Measurements from ENCODE around the gene RNF31. TPM values are rescaled to one million over a fixed set of nuclear protein-coding genes. Genes with fewer than 3 reads are reported as not detected.

The RNF31 gene
- polyA plus RNA-seq, 4 donors = 33.7 to 83.0 (median 48.9) TPM

DNA sequence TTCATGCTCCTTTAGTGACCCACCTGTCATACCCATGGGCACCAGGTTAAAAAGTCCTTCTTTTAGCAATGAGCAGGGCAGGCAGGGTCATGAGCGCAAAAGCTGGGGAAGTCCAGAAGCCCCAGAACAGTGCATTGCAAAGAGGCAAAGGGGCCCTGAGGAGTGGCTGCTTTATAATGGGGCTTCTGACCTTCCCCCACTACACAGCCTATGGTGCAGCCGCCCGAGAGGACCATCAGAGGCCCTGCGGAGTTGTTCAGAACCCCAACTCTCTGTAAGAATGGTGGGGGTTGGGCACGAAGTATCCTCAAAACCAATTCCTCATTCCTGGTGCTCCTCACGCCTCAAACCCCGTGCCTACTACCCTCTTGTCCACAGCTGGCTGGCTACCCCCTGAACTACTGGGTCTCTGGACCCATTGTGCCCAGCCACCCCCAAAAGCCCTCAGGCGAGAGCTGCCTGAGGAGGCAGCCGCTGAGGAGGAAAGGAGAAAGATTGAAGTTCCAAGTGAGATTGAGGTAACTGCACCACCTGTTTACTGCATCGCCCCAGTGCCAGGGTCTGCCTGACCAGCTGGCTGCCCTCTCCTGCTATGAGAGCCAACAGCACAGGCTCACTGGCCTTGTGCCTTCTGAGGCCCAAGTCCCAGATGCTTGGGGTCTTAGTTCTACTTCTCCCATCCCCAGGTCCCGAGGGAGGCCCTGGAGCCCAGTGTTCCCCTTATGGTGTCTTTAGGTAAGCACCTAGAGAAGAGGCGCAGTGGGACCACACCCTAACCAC is 31.3 kb downstream of the RNF31 start:
- DNase-seq = no peak
- no peak overlapping the region for H3K4me3 ChIP-seq (ENCODE audit: low read depth in 1 of 3, low read length in 3 of 3)
- H3K4me1 ChIP-seq (ENCODE audit: control insufficient read depth in 3 of 3, insufficient read depth in 2 of 3, low read depth in 1 of 3, low read length in 2 of 3) = peaks cover 0 to 68% (median 0%) of the 10 kb centered on the region in 3 donors
- H3K36me3 ChIP-seq (ENCODE audit: control insufficient read depth in 3 of 3, insufficient read depth in 2 of 3, low read depth in 1 of 3, low read length in 3 of 3) = peaks cover 18 to 97% (median 23%) of the 10 kb centered on the region in 3 donors
- H3K27me3 ChIP-seq (ENCODE audit: control insufficient read depth in 3 of 3, insufficient read depth in 3 of 3, low read length in 3 of 3) = no peaks in the 10 kb centered on the region
- H3K27ac ChIP-seq (ENCODE audit: low read depth in 1 of 3, low read length in 2 of 3) = peak overlapping the region in 1 of 3 donors; percentile 90
- WGBS, 3 donors = 94 to 96% (median 94%) methylated on average over 12 of the region's 12 CpGs
- no peaks in the 10 kb centered on the region for H3K9me3 ChIP-seq (ENCODE audit: control insufficient read depth in 2 of 2, insufficient read depth in 1 of 2, low read depth in 1 of 2, low read length in 1 of 2)
- FAIRE-seq = no peak

DNA sequence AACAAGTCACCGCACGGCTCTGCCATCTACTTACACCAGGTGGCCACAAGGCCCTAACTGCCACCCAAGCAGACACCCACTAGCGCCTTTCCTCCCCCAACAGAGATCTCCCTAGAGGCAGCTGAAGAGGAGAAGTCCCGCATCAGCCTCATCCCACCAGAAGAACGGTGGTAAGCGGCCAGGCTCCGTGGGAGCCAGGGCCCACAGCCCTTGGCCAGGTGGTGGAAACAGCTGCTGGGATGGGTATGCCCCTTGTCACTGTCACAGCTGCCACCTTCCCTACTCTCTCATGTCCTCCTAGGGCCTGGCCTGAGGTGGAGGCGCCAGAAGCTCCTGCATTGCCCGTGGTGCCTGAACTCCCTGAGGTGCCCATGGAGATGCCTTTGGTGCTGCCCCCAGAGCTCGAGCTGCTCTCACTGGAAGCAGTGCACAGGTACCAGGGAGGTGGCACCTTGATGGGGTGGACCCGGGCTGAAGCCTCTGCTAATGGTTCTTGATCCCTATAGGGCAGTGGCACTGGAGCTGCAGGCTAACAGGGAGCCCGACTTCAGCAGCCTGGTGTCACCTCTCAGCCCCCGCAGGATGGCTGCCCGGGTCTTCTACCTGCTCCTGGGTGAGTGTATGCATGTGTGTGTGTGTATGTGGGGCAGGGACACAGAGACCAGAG is 32.1 kb downstream of the RNF31 start:
- no peaks in the 10 kb centered on the region for H3K27me3 ChIP-seq (ENCODE audit: control insufficient read depth in 3 of 3, insufficient read depth in 3 of 3, low read length in 3 of 3)
- no peak for DNase-seq
- no peak overlapping the region for H3K4me3 ChIP-seq (ENCODE audit: low read depth in 1 of 3, low read length in 3 of 3)
- FAIRE-seq = no peak
- WGBS, 3 donors = 80 to 86% (median 83%) methylated on average over 14 of the region's 14 CpGs
- H3K4me1 ChIP-seq (ENCODE audit: control insufficient read depth in 3 of 3, insufficient read depth in 2 of 3, low read depth in 1 of 3, low read length in 2 of 3) = peaks cover 0 to 69% (median 0%) of the 10 kb centered on the region in 3 donors
- H3K27ac ChIP-seq (ENCODE audit: low read depth in 1 of 3, low read length in 2 of 3) = peak overlapping the region in 1 of 3 donors; percentile 90
- no peaks in the 10 kb centered on the region for H3K9me3 ChIP-seq (ENCODE audit: control insufficient read depth in 2 of 2, insufficient read depth in 1 of 2, low read depth in 1 of 2, low read length in 1 of 2)
- H3K36me3 ChIP-seq (ENCODE audit: control insufficient read depth in 3 of 3, insufficient read depth in 2 of 3, low read depth in 1 of 3, low read length in 3 of 3) = peaks cover 18 to 97% (median 26%) of the 10 kb centered on the region in 3 donors

DNA sequence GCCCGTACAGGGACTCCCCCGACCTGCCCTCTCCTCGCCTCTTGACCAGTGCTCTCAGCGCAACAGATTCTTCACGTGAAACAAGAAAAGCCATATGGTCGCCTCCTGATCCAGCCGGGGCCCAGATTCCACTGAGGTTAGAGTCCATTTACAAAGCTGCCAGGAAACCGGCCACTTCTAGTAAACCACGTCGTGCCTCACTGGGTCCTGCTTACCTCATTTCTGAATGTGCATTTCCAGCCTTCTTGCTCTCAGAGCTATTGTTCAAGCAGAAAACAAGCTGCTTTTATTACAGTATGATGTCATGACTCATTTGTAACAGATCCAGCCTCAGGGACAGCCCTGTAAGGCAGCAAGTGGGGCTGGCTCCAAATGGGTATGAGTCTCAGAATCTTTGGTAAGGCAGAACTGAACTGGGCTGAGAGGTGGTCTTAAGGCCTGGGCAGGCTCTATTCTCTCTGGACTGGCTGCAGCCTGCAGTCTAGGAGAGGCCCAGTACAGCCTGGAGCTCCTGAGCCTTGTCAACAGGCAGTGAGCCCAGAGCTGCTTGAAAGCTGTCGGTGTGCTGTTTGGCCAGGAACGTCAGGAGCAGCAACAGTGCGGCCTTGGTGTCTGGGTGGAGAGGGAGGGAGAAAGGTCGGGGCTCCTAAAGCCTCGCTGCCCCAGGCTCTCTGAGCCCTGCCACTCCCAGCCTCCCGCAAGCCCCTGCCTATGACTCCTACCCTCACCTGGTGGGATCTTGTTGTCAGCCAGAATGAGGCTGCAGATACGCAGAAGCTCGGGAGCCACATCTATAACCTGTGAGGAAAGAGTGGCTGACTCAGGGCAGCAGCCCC is 32.9 kb downstream of the RNF31 start:
- H3K4me3 ChIP-seq (ENCODE audit: low read depth in 1 of 3, low read length in 3 of 3) = no peak overlapping the region

GRCh38 chr14:24181371-24182077 is 34.2 kb downstream of the RNF31 start:
- H3K36me3 ChIP-seq (ENCODE audit: control insufficient read depth in 3 of 3, insufficient read depth in 2 of 3, low read depth in 1 of 3, low read length in 3 of 3) = peaks cover 18 to 99% (median 26%) of the 10 kb centered on the region in 3 donors
- no peak for DNase-seq
- no peak for FAIRE-seq

More for the DNA sequence above, 32.9 kb downstream of the RNF31 start:
- FAIRE-seq = no peak
- Histone ChIP-seq H3K27ac (ENCODE audit: low read depth in 1 of 3, low read length in 2 of 3) (peak overlapping the region in 2 of 3 donors; percentile 30 to 90), H3K27me3 (ENCODE audit: control insufficient read depth in 3 of 3, insufficient read depth in 3 of 3, low read length in 3 of 3) (no peaks in the 10 kb centered on the region), H3K36me3 (ENCODE audit: control insufficient read depth in 3 of 3, insufficient read depth in 2 of 3, low read depth in 1 of 3, low read length in 3 of 3) (peaks cover 18 to 99% (median 26%) of the 10 kb centered on the region in 3 donors), H3K9me3 (ENCODE audit: control insufficient read depth in 2 of 2, insufficient read depth in 1 of 2, low read depth in 1 of 2, low read length in 1 of 2) (no peaks in the 10 kb centered on the region), H3K4me1 (ENCODE audit: control insufficient read depth in 3 of 3, insufficient read depth in 2 of 3, low read depth in 1 of 3, low read length in 2 of 3) (peaks cover 0 to 69% (median 0%) of the 10 kb centered on the region in 3 donors)
- peak in 1 of 2 donors; percentile 83 for DNase-seq
- WGBS, 3 donors = 55 to 69% (median 67%) methylated on average over 16 to 18 of the region's 18 CpGs

DNA sequence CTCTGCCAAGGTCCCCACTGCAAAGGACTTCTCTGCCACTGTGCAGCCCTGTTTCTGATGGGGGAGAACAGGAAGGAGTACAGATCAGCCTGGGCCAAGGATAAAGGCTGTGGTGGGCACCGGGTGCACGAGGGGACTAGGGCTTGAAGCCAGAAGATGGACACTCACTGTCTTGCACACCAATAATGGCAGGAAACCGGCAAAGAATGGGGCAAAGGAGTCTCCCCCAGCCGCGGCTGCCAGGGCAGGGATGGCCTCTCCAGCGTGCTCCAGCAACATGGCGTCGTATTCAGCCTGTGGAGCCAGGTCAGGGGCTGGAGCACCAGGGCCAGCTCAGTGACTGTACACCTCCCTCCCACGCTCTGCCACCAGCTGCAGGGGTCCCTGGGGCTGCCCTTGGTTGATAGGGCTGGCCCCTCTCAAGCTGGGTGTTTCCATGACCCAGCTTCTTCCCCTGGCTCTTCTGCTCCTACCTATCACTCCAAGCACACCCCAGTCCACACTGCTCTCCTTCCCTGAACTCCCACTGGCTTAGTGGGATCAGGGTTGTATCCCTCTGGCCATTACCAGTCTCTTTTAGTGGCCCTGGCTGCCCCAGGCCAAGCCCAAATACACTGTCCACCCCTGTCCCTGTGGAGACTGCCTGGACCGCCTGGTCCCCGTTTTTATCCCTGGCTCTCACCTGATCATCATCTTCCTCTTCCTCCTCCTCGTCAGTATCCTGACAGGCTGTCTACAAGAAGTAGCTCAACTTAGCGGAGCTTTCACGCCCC is 35.0 kb downstream of the RNF31 start:
- 87 to 90% (median 90%) methylated on average over 13 to 14 of the region's 14 CpGs for WGBS, 3 donors
- no peak overlapping the region for H3K4me3 ChIP-seq (ENCODE audit: low read depth in 1 of 3, low read length in 3 of 3)
- H3K27me3 ChIP-seq (ENCODE audit: control insufficient read depth in 3 of 3, insufficient read depth in 3 of 3, low read length in 3 of 3) = no peaks in the 10 kb centered on the region
- DNase-seq = no peak
- H3K9me3 ChIP-seq (ENCODE audit: control insufficient read depth in 2 of 2, insufficient read depth in 1 of 2, low read depth in 1 of 2, low read length in 1 of 2) = no peaks in the 10 kb centered on the region
- H3K27ac ChIP-seq (ENCODE audit: low read depth in 1 of 3, low read length in 2 of 3) = no peak overlapping the region
- peaks cover 13 to 99% (median 20%) of the 10 kb centered on the region in 3 donors for H3K36me3 ChIP-seq (ENCODE audit: control insufficient read depth in 3 of 3, insufficient read depth in 2 of 3, low read depth in 1 of 3, low read length in 3 of 3)
- H3K4me1 ChIP-seq (ENCODE audit: control insufficient read depth in 3 of 3, insufficient read depth in 2 of 3, low read depth in 1 of 3, low read length in 2 of 3) = peaks cover 0 to 57% (median 0%) of the 10 kb centered on the region in 3 donors
- no peak for FAIRE-seq

More at GRCh38 chr14:24181371-24182077, 34.2 kb downstream of the RNF31 start:
- Histone ChIP-seq H3K4me3 (ENCODE audit: low read depth in 1 of 3, low read length in 3 of 3) (no peak overlapping the region), H3K4me1 (ENCODE audit: control insufficient read depth in 3 of 3, insufficient read depth in 2 of 3, low read depth in 1 of 3, low read length in 2 of 3) (peaks cover 0 to 64% (median 0%) of the 10 kb centered on the region in 3 donors), H3K9me3 (ENCODE audit: control insufficient read depth in 2 of 2, insufficient read depth in 1 of 2, low read depth in 1 of 2, low read length in 1 of 2) (no peaks in the 10 kb centered on the region), H3K27ac (ENCODE audit: low read depth in 1 of 3, low read length in 2 of 3) (peak overlapping the region in 1 of 3 donors; percentile 90), H3K27me3 (ENCODE audit: control insufficient read depth in 3 of 3, insufficient read depth in 3 of 3, low read length in 3 of 3) (no peaks in the 10 kb centered on the region)
- 85 to 91% (median 89%) methylated on average over 19 of the region's 19 CpGs for WGBS, 3 donors

GRCh38 chr14:24183014-24183481 is 35.8 kb downstream of the RNF31 start:
- Histone ChIP-seq H3K9me3 (ENCODE audit: control insufficient read depth in 2 of 2, insufficient read depth in 1 of 2, low read depth in 1 of 2, low read length in 1 of 2) (no peaks in the 10 kb centered on the region), H3K4me1 (ENCODE audit: control insufficient read depth in 3 of 3, insufficient read depth in 2 of 3, low read depth in 1 of 3, low read length in 2 of 3) (peaks cover 0 to 57% (median 2%) of the 10 kb centered on the region in 3 donors), H3K27me3 (ENCODE audit: control insufficient read depth in 3 of 3, insufficient read depth in 3 of 3, low read length in 3 of 3) (no peaks in the 10 kb centered on the region), H3K36me3 (ENCODE audit: control insufficient read depth in 3 of 3, insufficient read depth in 2 of 3, low read depth in 1 of 3, low read length in 3 of 3) (peaks cover 9 to 97% (median 13%) of the 10 kb centered on the region in 3 donors), H3K4me3 (ENCODE audit: low read depth in 1 of 3, low read length in 3 of 3) (no peak overlapping the region), H3K27ac (ENCODE audit: low read depth in 1 of 3, low read length in 2 of 3) (no peak overlapping the region)
- FAIRE-seq (no peak), DNase-seq (no peak)
- 92 to 96% (median 94%) methylated on average over 15 of the region's 15 CpGs for WGBS, 3 donors

Data from small intestine (tissue), 7 donors.